ENCODE results near the gene IGFALS.

IGFALS gene

DNA sequence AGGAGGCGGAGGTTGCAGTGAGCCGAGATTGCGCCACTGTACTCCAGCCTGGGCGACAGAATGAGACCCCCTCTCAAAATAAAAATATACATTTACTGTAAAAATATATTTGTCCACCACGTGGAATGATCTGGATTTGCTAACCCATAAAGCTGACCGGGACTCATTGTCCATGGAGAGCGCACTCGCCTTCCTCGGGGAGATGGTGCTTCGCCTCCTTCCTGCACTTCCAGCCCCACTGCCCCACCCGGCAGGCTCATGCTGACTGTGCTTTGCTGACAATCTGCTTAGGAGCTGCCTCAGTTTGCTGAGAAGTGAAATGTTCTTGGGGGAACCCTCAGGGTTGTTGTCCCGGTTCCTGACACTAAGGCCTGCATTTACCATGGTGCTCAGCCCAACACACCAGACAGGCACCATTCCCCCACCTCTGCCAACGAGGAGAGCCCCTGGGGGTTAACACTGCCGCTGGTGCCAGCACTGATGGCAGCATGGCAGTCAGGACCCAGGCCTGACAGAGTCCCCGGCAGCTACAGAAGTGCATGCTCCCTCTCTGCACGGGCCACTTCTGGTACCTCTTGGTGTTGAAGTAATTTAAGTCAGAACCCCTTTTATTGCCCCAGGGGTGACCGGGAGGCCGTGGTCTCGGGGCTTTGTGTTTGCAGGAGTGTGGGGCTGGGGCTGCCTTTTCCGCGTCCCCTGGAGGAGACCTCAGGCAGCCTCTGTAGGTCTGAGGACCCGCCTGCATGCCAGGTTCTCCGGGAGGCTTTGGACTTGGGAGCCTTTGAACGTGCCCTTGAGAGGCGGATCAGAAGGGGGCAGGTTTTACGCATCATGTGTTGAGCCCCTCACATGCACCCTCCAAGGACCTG is 8.3 kb downstream of the IGFALS start:
- TF ChIP-seq, protein P1, sequence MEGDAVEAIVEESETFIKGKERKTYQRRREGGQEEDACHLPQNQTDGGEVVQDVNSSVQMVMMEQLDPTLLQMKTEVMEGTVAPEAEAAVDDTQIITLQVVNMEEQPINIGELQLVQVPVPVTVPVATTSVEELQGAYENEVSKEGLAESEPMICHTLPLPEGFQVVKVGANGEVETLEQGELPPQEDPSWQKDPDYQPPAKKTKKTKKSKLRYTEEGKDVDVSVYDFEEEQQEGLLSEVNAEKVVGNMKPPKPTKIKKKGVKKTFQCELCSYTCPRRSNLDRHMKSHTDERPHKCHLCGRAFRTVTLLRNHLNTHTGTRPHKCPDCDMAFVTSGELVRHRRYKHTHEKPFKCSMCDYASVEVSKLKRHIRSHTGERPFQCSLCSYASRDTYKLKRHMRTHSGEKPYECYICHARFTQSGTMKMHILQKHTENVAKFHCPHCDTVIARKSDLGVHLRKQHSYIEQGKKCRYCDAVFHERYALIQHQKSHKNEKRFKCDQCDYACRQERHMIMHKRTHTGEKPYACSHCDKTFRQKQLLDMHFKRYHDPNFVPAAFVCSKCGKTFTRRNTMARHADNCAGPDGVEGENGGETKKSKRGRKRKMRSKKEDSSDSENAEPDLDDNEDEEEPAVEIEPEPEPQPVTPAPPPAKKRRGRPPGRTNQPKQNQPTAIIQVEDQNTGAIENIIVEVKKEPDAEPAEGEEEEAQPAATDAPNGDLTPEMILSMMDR (IDR thresholded peaks at IDR 0.05; ENCODE audit: borderline replicate concordance, insufficient read depth, low read depth, low read length), result no peak
- H3K4me3 ChIP-seq (ENCODE audit: low read depth, low read length), result no peak overlapping the region

DNA sequence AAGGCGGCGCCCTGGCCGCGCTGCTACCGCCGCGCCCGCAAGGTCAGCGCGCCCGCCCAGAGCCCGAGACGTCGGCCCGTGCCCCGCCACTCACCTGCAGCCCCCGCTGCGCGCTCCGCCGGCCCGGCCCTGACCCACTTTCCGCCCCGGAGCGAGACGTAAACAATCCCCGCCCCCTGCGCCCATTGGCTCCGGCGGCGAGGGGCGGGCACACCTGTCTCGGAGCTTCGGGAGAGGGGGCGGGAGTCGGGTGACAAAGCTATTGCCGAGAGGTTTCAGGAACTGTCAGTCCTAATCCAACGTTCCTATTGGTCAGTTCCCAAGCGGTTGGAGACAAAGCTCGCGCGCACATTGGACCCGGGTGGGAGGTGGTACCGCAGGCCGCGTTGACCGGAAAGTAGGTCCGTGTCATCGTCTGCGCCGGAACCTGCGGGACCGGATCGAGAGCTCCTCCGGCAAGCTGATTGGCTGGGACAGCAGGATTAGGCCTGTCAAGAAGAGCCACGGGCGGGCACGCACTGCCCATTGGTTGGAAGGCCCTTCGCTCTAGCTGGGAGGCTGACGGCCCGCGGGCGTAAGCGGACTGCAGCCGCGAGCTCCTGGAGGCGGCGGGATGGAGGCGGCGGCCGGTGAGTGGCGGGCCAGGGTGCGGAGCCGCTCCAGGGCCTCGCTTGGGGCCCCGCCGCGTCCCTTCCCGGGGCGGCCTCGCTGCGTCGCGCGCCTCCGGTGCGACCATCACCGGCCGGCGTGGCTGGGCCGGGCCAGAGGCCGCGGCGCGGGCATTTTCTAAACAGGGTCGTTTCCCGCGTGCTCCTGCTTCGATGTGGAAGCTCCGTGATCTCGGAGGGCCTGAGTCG is 10.9 kb downstream of the IGFALS start, which contains the start of the genes NUBP2 and SPSB3:
Gene NUBP2, plus strand, starts transcription at position 553 of the 857 bp plus-strand sequence. Its CDS starts 61 bp downstream, at position 614.
Gene SPSB3, minus strand, starts transcription at position 164 of the 857 bp plus-strand sequence. CDS start 1,088 bp downstream, outside the sequence.
- H3K4me3 ChIP-seq (ENCODE audit: low read depth, low read length), result peak within 1 kb of the TSS; percentile 77
- TF ChIP-seq, protein P1 (IDR thresholded peaks at IDR 0.05; ENCODE audit: borderline replicate concordance, insufficient read depth, low read depth, low read length), result no peak

DNA sequence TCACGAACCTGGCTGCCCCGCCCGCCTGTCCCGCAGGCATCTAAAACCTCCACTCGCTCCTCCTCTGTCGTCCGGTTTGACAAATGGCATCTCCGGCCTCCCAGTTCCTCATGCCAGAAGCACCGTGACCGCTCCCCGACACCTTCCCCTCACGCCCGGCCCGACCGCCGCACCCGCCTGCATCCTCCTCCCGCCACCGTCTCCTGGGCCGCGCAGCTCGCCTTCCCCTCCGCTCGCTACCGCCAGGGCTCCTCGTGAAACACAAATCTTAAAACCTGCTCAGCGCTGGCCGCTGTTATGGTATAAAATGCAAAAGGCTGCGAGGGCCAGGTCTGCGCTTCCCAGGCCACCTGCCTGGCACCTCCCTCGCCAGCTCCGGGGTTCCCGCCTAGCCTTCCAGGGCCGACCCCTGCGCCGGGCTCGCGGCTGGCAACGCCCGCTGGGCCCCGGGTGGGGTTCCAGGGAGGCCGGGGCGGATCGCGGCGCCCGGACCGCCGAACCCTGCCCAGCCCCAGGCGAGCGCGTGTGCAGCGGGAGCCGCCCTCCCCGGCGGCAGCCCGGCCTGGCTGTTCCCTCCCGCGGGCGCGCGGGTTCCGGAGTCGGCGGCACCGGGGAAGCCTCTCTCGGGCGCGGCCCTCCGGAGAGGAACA is 11.6 kb downstream of the IGFALS start:
- H3K4me3 ChIP-seq (ENCODE audit: low read depth, low read length), result peak overlapping the region; percentile 77
- TF ChIP-seq, protein P1 (IDR thresholded peaks at IDR 0.05; ENCODE audit: borderline replicate concordance, insufficient read depth, low read depth, low read length), result peak; percentile 15; the same call in 1 of the 2 replicates

DNA sequence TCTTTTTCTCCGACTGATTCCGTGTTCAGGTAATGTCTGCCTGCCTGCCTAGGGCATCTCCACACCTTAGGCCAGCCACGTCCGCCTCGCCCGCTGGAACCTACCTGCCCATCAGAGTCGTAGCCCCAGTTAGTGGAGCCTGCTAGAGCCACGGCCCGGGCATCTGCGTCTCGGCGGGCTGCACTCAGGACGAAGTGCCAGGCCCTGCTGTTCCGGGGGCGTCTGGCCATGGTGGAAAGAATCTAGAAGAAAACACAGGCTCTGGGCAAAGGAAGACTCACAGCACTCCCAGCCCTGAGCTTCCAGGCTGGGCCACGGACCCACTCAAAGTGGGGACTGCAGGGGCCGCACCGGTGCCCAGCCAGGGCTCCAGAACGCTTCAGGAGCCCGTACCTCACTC is 12.3 kb downstream of the IGFALS start:
- peak overlapping the region; percentile 77 for H3K4me3 ChIP-seq (ENCODE audit: low read depth, low read length)
- TF ChIP-seq, protein P1 (IDR thresholded peaks at IDR 0.05; ENCODE audit: borderline replicate concordance, insufficient read depth, low read depth, low read length), result no peak

DNA sequence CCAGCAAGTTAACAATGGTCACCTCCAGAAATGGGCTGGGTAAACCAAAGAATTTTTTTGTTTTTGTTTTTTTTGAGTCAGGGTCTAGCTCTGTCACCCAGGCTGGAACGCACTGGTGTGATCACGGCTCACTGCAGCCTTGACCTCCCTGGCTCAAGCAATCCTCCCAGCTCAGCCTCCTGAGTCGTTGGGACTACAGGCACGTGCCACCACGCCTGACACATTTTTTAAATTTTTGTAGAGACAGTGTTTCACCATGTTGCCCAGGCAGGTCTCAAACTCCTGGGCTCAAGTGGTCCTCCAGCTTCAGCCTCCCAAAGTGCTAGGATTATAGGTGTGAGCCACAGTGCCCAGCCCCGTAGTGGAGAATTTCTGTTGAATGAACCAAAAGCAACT is 12.8 kb downstream of the IGFALS start:
- no peak overlapping the region for H3K4me3 ChIP-seq (ENCODE audit: low read depth, low read length)
- TF ChIP-seq, protein P1 (IDR thresholded peaks at IDR 0.05; ENCODE audit: borderline replicate concordance, insufficient read depth, low read depth, low read length), result no peak

DNA sequence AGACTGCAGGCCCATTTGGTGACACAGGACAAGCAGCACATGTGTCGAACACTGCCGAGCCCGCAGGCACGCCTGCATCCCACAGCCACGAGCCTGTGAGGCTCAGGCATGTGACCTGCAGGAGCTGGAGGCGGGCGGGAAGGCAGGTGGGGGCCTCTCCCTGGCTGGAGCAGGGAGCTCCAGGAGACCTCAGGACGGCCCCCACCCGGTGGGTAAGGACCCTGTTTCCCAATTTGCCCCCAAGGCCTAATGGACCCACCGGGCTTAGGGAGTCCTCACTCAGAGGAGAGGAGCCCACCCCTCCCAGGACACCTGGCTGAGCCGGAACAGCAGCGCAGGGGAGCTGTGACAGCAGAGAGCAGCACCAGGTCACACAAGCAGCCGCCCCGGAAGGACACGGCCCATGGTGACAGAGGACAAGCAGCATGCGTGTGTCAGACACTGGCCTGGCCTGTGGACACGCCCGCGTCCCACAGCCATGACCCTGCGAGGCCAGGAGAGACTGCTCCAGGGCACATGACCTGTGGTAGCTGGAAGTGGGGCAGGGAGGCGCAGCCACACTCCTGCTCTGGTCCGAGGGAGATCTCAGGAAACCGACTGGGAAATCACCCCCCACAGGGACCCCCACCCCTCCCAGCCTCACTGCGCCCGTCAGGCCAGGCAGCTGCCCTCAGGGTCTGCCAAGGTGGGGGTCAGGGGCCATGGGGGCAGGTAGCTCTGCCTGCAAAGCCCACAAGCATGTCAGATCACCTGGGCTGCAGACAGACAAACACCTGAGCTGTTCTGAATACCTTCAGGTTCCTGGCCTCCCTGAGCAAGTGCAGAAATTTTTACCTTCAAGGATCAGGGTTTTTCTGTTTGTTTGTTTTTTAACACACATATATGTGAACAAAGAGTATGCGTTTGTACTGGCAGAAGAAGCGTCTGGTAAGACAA is 13.5 kb downstream of the IGFALS start:
- TF ChIP-seq, protein P1 (IDR thresholded peaks at IDR 0.05; ENCODE audit: borderline replicate concordance, insufficient read depth, low read depth, low read length), result no peak
- no peak overlapping the region for H3K4me3 ChIP-seq (ENCODE audit: low read depth, low read length)
